NOMO-1 treated with DMSO at 0.1 percent for 48 hours (cell line): ENCODE results near the gene CCDC191.

Experiments used
- DNase-seq: peaks from one replicate; lab custom pipeline; 2025; ENCODE audit not compliant: unreplicated experiment; lab: John Stamatoyannopoulos, UW

CCDC191 gene

GRCh38 chr3:113966172-113966571 is 90.2 kb downstream of the CCDC191 start:
- DNase-seq = no peak

- no peak for DNase-seq
These were observed 92.4 kb downstream of the CCDC191 start for GRCh38 chr3:113963879-113964278.

- DNase-seq = no peak
These were observed 102.1 kb downstream of the CCDC191 start for GRCh38 chr3:113954091-113954685.

GRCh38 chr3:113953677-113954076 is 102.6 kb downstream of the CCDC191 start:
- no peak for DNase-seq

GRCh38 chr3:113952921-113953320 is 103.4 kb downstream of the CCDC191 start:
- DNase-seq = no peak

GRCh38 chr3:113948015-113948917 is 108.1 kb downstream of the CCDC191 start:
- DNase-seq = no peak

GRCh38 chr3:113947372-113948014 is 108.8 kb downstream of the CCDC191 start, which contains the start of gene ZDHHC23:
ZDHHC23 (plus strand) TSS chr3:113948013; CDS start chr3:113948803, 790 bp downstream.
- peak; percentile 49 for DNase-seq

GRCh38 chr3:113946831-113947230 is 109.5 kb downstream of the CCDC191 start:
- no peak for DNase-seq

GRCh38 chr3:113927556-113927955 is 128.8 kb downstream of the CCDC191 start:
- no peak for DNase-seq

- DNase-seq = no peak
These were observed 141.7 kb downstream of the CCDC191 start for GRCh38 chr3:113914646-113915045.
